Measurements from ENCODE around the gene HECTD4. TPM values are rescaled to one million over a fixed set of nuclear protein-coding genes. Genes with fewer than 3 reads are reported as not detected.
A peak's percentile ranks its signal among the peaks of the same experiment; 100 is the strongest.

The HECTD4 gene
- total and polyA plus RNA-seq, 4 experiments from 2014 or later, result 0.75 to 61.3 (median 29.3) TPM

DNA sequence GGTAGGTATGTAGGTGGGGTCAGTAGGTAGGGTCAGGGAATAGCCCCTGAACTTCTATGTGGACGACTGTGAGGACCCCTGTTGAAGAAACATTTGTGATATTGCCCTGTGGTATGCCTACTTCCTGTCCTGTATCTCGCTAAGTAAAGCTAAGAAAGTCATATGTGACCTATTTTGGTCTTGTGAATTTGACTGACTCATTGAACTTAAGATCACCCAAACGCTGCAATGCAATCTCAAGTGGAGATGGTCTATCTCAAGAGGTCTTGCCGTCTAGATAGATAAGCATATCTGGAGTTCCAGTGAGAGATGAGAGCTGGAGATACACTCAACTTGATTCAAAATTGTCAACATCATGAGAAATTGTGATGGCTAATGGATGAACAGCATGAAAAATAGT is 183.1 kb downstream of the HECTD4 start:
- CTCF ChIA-PET (ENCODE audit: partially characterized antibody), result interaction anchor here (0.9 to 5.8 kb wide), 8 partner anchors 9 to 376 kb away, joined by 3 to 65 read pairs (median 8); no protein-coding TSS in a partner anchor
- Mint-ChIP-seq H3K9me3 (no peaks in the 10 kb centered on the region), H3K27me3 (no peaks in the 10 kb centered on the region), H3K4me3 (no peak overlapping the region), H3K4me1 (peaks cover 0 to 3% (median under 1%) of the 10 kb centered on the region in 4 donors), H3K27ac (peak overlapping the region in 1 of 7 donors; percentile 25), H3K36me3 (peaks cover 31 to 65% of the 10 kb centered on the region in 2 donors)
- POLR2A ChIA-PET (ENCODE audit: partially characterized antibody), result interaction anchor here (1.5 to 1.9 kb wide), 2 partner anchors 187 to 188 kb away, joined by 4 to 6 read pairs; no protein-coding TSS in a partner anchor
- no peak overlapping the region for H3K27ac ChIP-seq (ENCODE audit: low read depth, low read length)
- H3K27me3 ChIP-seq (ENCODE audit: insufficient read depth, low read length), result no peaks in the 10 kb centered on the region
- DNase-seq, result no peak
- intact Hi-C loops (cut with micrococcal nuclease), result no loop called here
- peaks cover 27% of the 10 kb centered on the region for H3K36me3 ChIP-seq (ENCODE audit: insufficient read depth, low read length)
- H3K4me3 ChIP-seq (ENCODE audit: low read length in 2 of 2), result no peak overlapping the region
- H3K9me3 ChIP-seq (ENCODE audit: control insufficient read depth in 1 of 2, low read length in 2 of 2), result no peaks in the 10 kb centered on the region
- H3K4me1 ChIP-seq (ENCODE audit: insufficient read depth, low read length), result no peaks in the 10 kb centered on the region

DNA sequence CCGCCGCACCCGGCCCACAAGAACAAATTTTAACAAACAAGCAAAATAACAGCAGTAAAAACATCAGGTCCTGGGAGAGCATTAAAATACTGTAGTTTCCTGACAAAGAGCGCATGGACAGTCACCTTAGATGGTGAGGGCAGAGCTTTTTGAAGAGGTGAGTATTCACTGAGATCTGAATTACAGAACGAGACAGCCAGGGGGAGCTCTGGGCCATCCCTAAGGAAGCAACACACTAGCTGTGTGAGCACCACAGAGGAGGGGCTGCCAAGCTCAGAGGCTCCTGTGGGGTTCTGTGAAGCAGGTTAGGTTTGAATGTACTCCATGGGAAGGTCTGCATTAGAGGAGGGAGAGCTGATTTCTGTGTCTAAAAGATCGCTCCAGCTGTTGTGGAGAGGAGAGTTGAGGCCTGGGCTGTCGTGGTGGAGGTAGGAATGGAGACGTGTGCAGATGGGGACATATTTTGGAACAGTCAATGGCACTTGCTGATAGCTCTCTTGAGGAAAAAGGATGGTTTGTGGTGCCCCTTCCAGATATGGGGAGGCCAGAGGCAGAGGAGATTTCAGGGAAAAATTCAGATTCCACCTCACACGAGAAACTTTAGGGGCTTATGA is 184.0 kb downstream of the HECTD4 start:
- H3K27me3 Mint-ChIP-seq, result no peaks in the 10 kb centered on the region
- peaks cover 32% of the 10 kb centered on the region for H3K36me3 ChIP-seq (ENCODE audit: insufficient read depth, low read length)
- peak overlapping the region in 2 of 7 donors; percentile 28 to 52 for H3K27ac Mint-ChIP-seq
- no peak overlapping the region for H3K4me3 Mint-ChIP-seq
- H3K36me3 Mint-ChIP-seq, result peaks cover 33 to 66% of the 10 kb centered on the region in 2 donors
- intact Hi-C loops (cut with micrococcal nuclease), result loop anchor here (1.0 kb wide), 1 partner anchor 213 kb away; no protein-coding TSS in a partner anchor
- no peaks in the 10 kb centered on the region for H3K9me3 ChIP-seq (ENCODE audit: control insufficient read depth in 1 of 2, low read length in 2 of 2)
- DNase-seq, result peak in 4 of 5 donors; percentile 21 to 32 (median 26)
- ChIA-PET CTCF (ENCODE audit: partially characterized antibody) (interaction anchor here (0.7 to 5.8 kb wide), 14 partner anchors 10 to 213 kb away, joined by 3 to 65 read pairs (median 4); no protein-coding TSS in a partner anchor), POLR2A (ENCODE audit: partially characterized antibody) (interaction anchor here (0.7 to 1.9 kb wide), 3 partner anchors 18 to 189 kb away, joined by 3 to 6 read pairs (median 4); no protein-coding TSS in a partner anchor)
- peaks cover 0 to 3% (median under 1%) of the 10 kb centered on the region in 4 donors for H3K4me1 Mint-ChIP-seq
- no peak overlapping the region for H3K27ac ChIP-seq (ENCODE audit: low read depth, low read length)
- no peaks in the 10 kb centered on the region for H3K27me3 ChIP-seq (ENCODE audit: insufficient read depth, low read length)
- H3K9me3 Mint-ChIP-seq, result no peaks in the 10 kb centered on the region
- H3K4me1 ChIP-seq (ENCODE audit: insufficient read depth, low read length), result no peaks in the 10 kb centered on the region
- no peak overlapping the region for H3K4me3 ChIP-seq (ENCODE audit: low read length in 2 of 2)

DNA sequence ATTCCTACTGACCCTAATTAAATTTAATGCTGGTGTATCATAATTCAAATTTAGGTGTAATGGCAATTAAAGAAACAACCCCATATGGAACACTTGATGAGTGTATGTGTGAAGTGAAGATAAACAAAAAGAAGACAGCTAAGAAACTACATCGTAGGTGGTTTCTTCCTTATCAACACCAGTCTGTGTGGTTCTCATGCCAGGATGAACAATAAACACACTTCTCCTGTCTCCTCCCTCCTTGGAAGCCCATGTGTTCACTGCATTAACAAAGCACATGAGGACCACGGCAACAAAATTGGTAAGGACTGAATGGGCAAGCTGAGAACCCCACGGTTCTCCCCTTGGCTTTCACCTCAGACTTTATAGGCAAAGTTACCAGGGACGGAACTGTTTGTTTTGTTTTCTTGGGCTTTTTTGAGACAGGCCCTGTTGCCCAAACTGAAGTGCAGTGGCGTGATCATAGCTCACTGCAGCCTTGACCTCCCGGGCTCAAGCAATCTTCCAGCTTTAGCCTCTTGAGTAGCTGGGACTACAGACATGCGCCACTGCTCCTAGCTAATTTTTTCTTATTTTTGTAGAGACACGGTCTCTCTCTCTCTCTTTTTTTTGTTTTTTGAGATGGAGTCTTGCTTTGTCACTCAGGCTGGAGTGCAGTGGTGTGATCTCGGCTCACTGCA is 185.9 kb downstream of the HECTD4 start:
- intact Hi-C loops (cut with micrococcal nuclease), result no loop called here
- peak overlapping the region in 1 of 8 donors; percentile 17 for H3K4me3 Mint-ChIP-seq
- peaks cover 0 to 3% (median under 1%) of the 10 kb centered on the region in 4 donors for H3K4me1 Mint-ChIP-seq
- H3K27me3 Mint-ChIP-seq, result no peaks in the 10 kb centered on the region
- peak overlapping the region in 1 of 7 donors; percentile 38 for H3K27ac Mint-ChIP-seq
- no peaks in the 10 kb centered on the region for H3K27me3 ChIP-seq (ENCODE audit: insufficient read depth, low read length)
- POLR2A ChIA-PET (ENCODE audit: partially characterized antibody), result no interaction called here
- DNase-seq, result no peak
- no peak overlapping the region for H3K4me3 ChIP-seq (ENCODE audit: low read length in 2 of 2)
- H3K4me1 ChIP-seq (ENCODE audit: insufficient read depth, low read length), result no peaks in the 10 kb centered on the region
- H3K9me3 ChIP-seq (ENCODE audit: control insufficient read depth in 1 of 2, low read length in 2 of 2), result no peaks in the 10 kb centered on the region
- H3K36me3 Mint-ChIP-seq, result peaks cover 49 to 71% of the 10 kb centered on the region in 2 donors
- H3K27ac ChIP-seq (ENCODE audit: low read depth, low read length), result no peak overlapping the region
- no peaks in the 10 kb centered on the region for H3K9me3 Mint-ChIP-seq
- peaks cover 47% of the 10 kb centered on the region for H3K36me3 ChIP-seq (ENCODE audit: insufficient read depth, low read length)
- CTCF ChIA-PET (ENCODE audit: partially characterized antibody), result interaction anchor here (0.7 to 5.8 kb wide), 2 partner anchors 192 to 214 kb away, joined by 3 to 65 read pairs; no protein-coding TSS in a partner anchor

DNA sequence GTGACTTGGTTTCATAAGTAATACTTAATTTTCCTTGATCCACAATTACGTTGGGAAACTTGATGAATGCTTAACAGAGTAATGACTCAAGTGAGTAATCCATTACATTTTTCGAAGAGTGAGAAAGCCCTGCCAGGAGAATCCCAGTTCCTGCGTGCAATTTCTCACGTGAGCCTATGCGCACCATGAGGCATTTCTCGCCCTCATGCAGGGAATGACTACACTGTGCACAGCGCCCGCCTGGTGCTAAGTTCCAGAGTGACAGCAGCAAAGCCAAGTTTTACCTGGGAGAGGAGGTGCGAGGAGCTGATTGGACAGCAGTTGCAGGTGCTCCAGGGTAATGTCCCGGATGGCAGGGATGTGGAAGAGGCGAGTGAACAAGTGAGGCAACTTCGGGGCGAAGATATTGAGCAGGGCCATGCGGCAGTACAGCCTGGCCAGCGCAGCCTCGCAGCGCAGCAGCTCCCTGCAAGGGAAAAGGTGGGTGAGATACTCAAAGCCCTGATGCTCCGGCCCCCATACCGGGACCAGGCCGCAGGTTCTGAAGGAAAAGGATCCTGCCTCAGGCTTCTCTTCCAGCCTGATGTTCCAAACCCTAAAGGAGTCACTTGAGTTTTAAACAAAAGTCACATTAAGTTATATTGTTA is 187.5 kb downstream of the HECTD4 start:
- Histone ChIP-seq H3K4me1 (ENCODE audit: insufficient read depth, low read length) (no peaks in the 10 kb centered on the region), H3K4me3 (ENCODE audit: low read length in 2 of 2) (no peak overlapping the region), H3K27me3 (ENCODE audit: insufficient read depth, low read length) (no peaks in the 10 kb centered on the region), H3K36me3 (ENCODE audit: insufficient read depth, low read length) (peaks cover 45% of the 10 kb centered on the region), H3K27ac (ENCODE audit: low read depth, low read length) (no peak overlapping the region), H3K9me3 (ENCODE audit: control insufficient read depth in 1 of 2, low read length in 2 of 2) (no peaks in the 10 kb centered on the region)
- CTCF ChIA-PET (ENCODE audit: partially characterized antibody), result interaction anchor here (5.8 kb wide), 1 partner anchor 193 kb away, joined by 65 read pairs; no protein-coding TSS in a partner anchor
- no peaks in the 10 kb centered on the region for H3K9me3 Mint-ChIP-seq
- POLR2A ChIA-PET (ENCODE audit: partially characterized antibody), result no interaction called here
- DNase-seq, result no peak
- H3K27ac Mint-ChIP-seq, result peak overlapping the region in 1 of 7 donors; percentile 46
- intact Hi-C loops (cut with micrococcal nuclease), result no loop called here
- peaks cover 52 to 78% of the 10 kb centered on the region in 2 donors for H3K36me3 Mint-ChIP-seq
- no peaks in the 10 kb centered on the region for H3K27me3 Mint-ChIP-seq
- no peak overlapping the region for H3K4me3 Mint-ChIP-seq
- peaks cover 0 to 3% (median under 1%) of the 10 kb centered on the region in 4 donors for H3K4me1 Mint-ChIP-seq

DNA sequence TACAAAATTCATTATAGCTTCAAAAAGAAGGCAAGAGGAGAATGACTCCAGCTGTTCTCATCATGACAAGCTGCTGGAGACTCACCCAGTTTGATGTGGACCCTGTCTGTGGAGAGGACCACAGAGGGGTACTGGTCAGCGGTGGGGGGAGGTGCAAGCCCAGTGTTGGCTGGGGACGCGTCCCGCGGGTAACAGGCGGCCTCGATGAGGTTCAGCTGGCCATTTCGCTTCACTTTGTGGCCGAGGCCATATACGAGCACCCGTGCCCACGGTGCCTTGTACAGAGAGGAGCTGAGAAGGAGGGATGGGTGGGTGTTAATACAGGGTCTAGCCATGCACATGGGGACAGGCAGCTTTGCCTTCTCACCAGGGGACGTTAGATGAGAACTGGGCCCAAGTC is 189.8 kb downstream of the HECTD4 start:
- no peak overlapping the region for H3K27ac Mint-ChIP-seq
- intact Hi-C loops (cut with micrococcal nuclease), result no loop called here
- peaks cover 44% of the 10 kb centered on the region for H3K36me3 ChIP-seq (ENCODE audit: insufficient read depth, low read length)
- ChIA-PET POLR2A (ENCODE audit: partially characterized antibody) (interaction anchor here (0.6 kb wide), 1 partner anchor 158 kb away, joined by 6 read pairs; no protein-coding TSS in a partner anchor), CTCF (ENCODE audit: partially characterized antibody) (no interaction called here)
- H3K4me1 ChIP-seq (ENCODE audit: insufficient read depth, low read length), result no peaks in the 10 kb centered on the region
- peaks cover 47 to 67% of the 10 kb centered on the region in 2 donors for H3K36me3 Mint-ChIP-seq
- no peak for DNase-seq
- no peak overlapping the region for H3K4me3 ChIP-seq (ENCODE audit: low read length in 2 of 2)
- no peaks in the 10 kb centered on the region for H3K9me3 ChIP-seq (ENCODE audit: control insufficient read depth in 1 of 2, low read length in 2 of 2)
- no peak overlapping the region for H3K4me3 Mint-ChIP-seq
- no peaks in the 10 kb centered on the region for H3K9me3 Mint-ChIP-seq
- H3K4me1 Mint-ChIP-seq, result no peaks in the 10 kb centered on the region
- no peak overlapping the region for H3K27ac ChIP-seq (ENCODE audit: low read depth, low read length)
- no peaks in the 10 kb centered on the region for H3K27me3 Mint-ChIP-seq
- no peaks in the 10 kb centered on the region for H3K27me3 ChIP-seq (ENCODE audit: insufficient read depth, low read length)

DNA sequence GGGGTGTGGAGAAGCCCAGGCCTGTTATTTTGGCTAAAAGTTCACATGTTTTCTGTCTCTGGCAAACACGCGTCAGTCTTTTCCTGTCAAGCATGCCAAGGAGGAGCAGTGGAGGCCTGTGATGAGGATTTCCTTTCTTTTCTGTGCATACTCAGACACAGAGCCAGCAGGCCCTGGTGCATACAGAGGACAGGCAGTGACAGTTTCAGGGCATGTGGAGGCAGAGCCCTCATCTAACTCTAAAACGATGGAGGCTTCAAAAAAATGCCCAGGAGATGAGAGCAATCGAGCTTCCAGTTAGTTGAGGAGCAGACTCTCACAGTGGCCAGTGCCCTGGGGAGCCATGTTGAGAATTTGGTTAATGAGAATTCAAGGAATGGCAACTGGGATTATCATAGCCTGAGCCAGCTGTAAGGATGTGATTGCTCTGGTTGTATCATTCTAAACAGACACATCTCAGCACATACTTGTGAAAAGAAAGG is 190.3 kb downstream of the HECTD4 start:
- ChIA-PET CTCF (ENCODE audit: partially characterized antibody) (no interaction called here), POLR2A (ENCODE audit: partially characterized antibody) (no interaction called here)
- no peak for DNase-seq
- Mint-ChIP-seq H3K4me3 (no peak overlapping the region), H3K9me3 (no peaks in the 10 kb centered on the region), H3K4me1 (no peaks in the 10 kb centered on the region), H3K36me3 (peaks cover 47 to 64% of the 10 kb centered on the region in 2 donors), H3K27me3 (no peaks in the 10 kb centered on the region), H3K27ac (no peak overlapping the region)
- no peaks in the 10 kb centered on the region for H3K9me3 ChIP-seq (ENCODE audit: control insufficient read depth in 1 of 2, low read length in 2 of 2)
- H3K4me1 ChIP-seq (ENCODE audit: insufficient read depth, low read length), result no peaks in the 10 kb centered on the region
- intact Hi-C loops (cut with micrococcal nuclease), result no loop called here
- no peaks in the 10 kb centered on the region for H3K27me3 ChIP-seq (ENCODE audit: insufficient read depth, low read length)
- no peak overlapping the region for H3K4me3 ChIP-seq (ENCODE audit: low read length in 2 of 2)
- H3K36me3 ChIP-seq (ENCODE audit: insufficient read depth, low read length), result peaks cover 44% of the 10 kb centered on the region
- no peak overlapping the region for H3K27ac ChIP-seq (ENCODE audit: low read depth, low read length)

DNA sequence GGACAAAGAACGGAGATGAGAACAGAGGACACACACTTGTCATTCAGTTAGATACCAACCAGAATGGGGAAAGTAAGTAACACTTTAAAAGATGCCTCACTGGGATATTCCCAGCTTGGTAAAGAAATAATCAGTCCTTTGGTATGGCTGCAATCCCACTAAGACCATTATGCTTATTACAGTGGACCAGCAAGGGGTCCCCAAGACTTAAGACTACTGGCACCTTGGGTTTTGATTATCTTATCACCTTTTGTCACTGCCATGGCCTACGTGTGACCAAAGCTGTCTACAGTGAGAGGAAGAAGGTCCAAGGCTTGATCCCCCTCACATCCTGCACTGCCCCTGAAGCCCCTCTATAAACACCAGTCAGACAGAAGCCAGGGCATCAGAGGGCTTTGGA is 191.0 kb downstream of the HECTD4 start:
- H3K9me3 Mint-ChIP-seq, result no peaks in the 10 kb centered on the region
- no peak for DNase-seq
- intact Hi-C loops (cut with micrococcal nuclease), result no loop called here
- H3K4me1 Mint-ChIP-seq, result no peaks in the 10 kb centered on the region
- ChIA-PET CTCF (ENCODE audit: partially characterized antibody) (no interaction called here), POLR2A (ENCODE audit: partially characterized antibody) (no interaction called here)
- no peaks in the 10 kb centered on the region for H3K27me3 Mint-ChIP-seq
- Histone ChIP-seq H3K4me3 (ENCODE audit: low read length in 2 of 2) (no peak overlapping the region), H3K4me1 (ENCODE audit: insufficient read depth, low read length) (no peaks in the 10 kb centered on the region), H3K27ac (ENCODE audit: low read depth, low read length) (no peak overlapping the region), H3K36me3 (ENCODE audit: insufficient read depth, low read length) (peaks cover 44% of the 10 kb centered on the region), H3K27me3 (ENCODE audit: insufficient read depth, low read length) (no peaks in the 10 kb centered on the region), H3K9me3 (ENCODE audit: control insufficient read depth in 1 of 2, low read length in 2 of 2) (no peaks in the 10 kb centered on the region)
- H3K27ac Mint-ChIP-seq, result peak overlapping the region in 2 of 7 donors; percentile 42 to 57
- H3K4me3 Mint-ChIP-seq, result no peak overlapping the region
- peaks cover 47 to 64% of the 10 kb centered on the region in 2 donors for H3K36me3 Mint-ChIP-seq

All from CD4-positive, alpha-beta memory T cell (primary cell).